WTC11 (cell line): ENCODE data around the gene SORL1.
"Not testable (repeated sequence)": the region's sequence is repeated elsewhere in the genome, so short reads cannot be mapped to it uniquely, and the experiment has no call there.

Experiments used
- ATF1 ChIP-seq: sonication (generic); formaldehyde crosslinking; IDR thresholded peaks from 2 replicates; pipeline ENCODE4 v1.8.1; 2023; ENCODE audit warnings: mild to moderate bottlenecking, moderate library complexity, missing genetic modification reagents
- ATF3 ChIP-seq: sonication (generic); formaldehyde crosslinking; conservative IDR thresholded peaks from 2 replicates; pipeline ENCODE4 v1.8.1; 2022; ENCODE audit warnings: mild to moderate bottlenecking, missing genetic modification reagents
- CTCF ChIP-seq: fragments of 200-600 bp; IDR thresholded peaks from 2 replicates; pipeline ENCODE4 v1.8.0; 2022; ENCODE audit warnings: antibody characterized with exemption
- GABPB1 ChIP-seq: sonication (generic); formaldehyde crosslinking; IDR thresholded peaks from 2 replicates; pipeline ENCODE4 v1.8.1; 2023; ENCODE audit warnings: mild to moderate bottlenecking, missing genetic modification reagents
- KAT7 ChIP-seq: sonication (generic); formaldehyde crosslinking; IDR thresholded peaks from 2 replicates; pipeline ENCODE4 v1.8.1; 2023; ENCODE audit warnings: missing genetic modification reagents, mild to moderate bottlenecking, borderline replicate concordance
- MAX ChIP-seq: sonication (generic); formaldehyde crosslinking; IDR thresholded peaks from 2 replicates; pipeline ENCODE4 v1.8.0; 2022; ENCODE audit warnings: mild to moderate bottlenecking, missing genetic modification reagents
- NR1H2 ChIP-seq: sonication (generic); formaldehyde crosslinking; IDR thresholded peaks from 2 replicates; pipeline ENCODE4 v1.9.0; 2021; ENCODE audit warnings: mild to moderate bottlenecking, moderate library complexity, missing genetic modification reagents
- TCF7 ChIP-seq: sonication (generic); formaldehyde crosslinking; IDR thresholded peaks from 2 replicates; pipeline ENCODE4 v1.8.0; 2022; ENCODE audit warnings: mild to moderate bottlenecking, low read depth, missing genetic modification reagents, moderate library complexity
- TP53 ChIP-seq: sonication (generic); formaldehyde crosslinking; IDR thresholded peaks from 2 replicates; pipeline ENCODE4 v1.8.1; 2023; ENCODE audit warnings: mild to moderate bottlenecking, missing genetic modification reagents
- USF2 ChIP-seq: sonication (generic); formaldehyde crosslinking; IDR thresholded peaks from 2 replicates; pipeline ENCODE4 v1.8.1; 2023; ENCODE audit warnings: mild to moderate bottlenecking, missing genetic modification reagents, moderate library complexity

GRCh38 chr11:121410041-121410440 is 42.1 kb upstream of the SORL1 start:
- not testable (repeated sequence) for TF ChIP-seq CTCF; NR1H2 (CRISPR knock-in tag); ATF3 (CRISPR knock-in tag); TCF7 (CRISPR knock-in tag); USF2; MAX (CRISPR knock-in tag); ATF1; TP53 (CRISPR knock-in tag); GABPB1 (CRISPR knock-in tag); KAT7
